ENCODE data around the gene PRKAR2B. TPM values are rescaled to one million over a fixed set of nuclear protein-coding genes. Genes with fewer than 3 reads are reported as not detected.

The PRKAR2B gene
- total RNA-seq, 1 experiment from 2014 or later = 15.1 TPM

DNA sequence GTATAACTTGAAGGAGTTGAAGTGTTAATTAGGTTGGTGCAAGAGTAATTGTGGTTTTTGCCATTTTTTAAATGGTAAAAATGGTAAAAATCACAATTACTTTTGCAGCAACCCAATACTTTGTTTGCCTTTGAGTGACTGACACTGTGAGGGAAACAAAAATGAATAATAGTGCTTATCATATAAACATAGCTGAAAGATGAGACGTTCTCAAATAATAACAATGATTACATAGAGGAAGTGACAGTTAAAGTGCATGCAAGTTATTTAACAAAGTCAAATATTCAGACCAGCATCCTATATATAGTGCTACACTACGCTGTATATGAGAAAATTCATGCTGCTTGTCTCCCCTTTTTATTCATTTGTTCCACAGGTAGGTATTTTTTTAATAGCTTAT is 119.6 kb downstream of the PRKAR2B start:
- CTCF ChIA-PET = no interaction called here

DNA sequence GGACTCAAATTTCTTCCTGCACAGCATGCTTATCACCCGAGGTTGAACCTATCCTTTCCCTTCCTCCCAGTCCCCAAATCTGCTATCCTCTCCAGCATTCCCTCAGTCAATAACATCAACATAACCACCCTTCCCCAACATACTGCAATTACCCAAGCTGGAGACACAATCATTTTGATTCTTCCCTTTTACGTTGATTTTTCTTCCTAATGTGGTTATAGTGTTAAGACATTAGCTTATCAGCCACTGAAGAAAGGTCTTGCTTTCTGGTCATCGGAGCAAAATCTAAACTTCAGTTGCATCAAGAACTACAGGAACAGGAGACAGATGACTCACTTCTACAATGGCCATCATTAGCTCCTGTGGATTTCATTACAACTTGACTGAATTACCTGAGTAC is 120.8 kb downstream of the PRKAR2B start:
- H3K36me3 ChIP-seq (ENCODE audit: control insufficient read depth in 1 of 2, insufficient read depth in 2 of 2, low read length in 2 of 2) = no peaks in the 10 kb centered on the region
- RAD21 ChIA-PET (ENCODE audit: low non-redundant PET in 1 of 2, low total read pairs in 2 of 2, uncharacterized antibody in 2 of 2, unreplicated experiment in 2 of 2) = no interaction called here
- H3K79me2 ChIP-seq (ENCODE audit: insufficient read depth, low read length) = peaks cover 6% of the 10 kb centered on the region; the same call in 1 of the 2 replicates
- H4K20me1 ChIP-seq (ENCODE audit: insufficient read depth) = no peaks in the 10 kb centered on the region
- no peak overlapping the region for H2AFZ ChIP-seq (ENCODE audit: low read depth, low read length, poor library complexity, severe bottlenecking)
- intact Hi-C loops (cut with micrococcal nuclease) = loop anchor here (5.0 kb wide), 1 partner anchor 503 kb away; the partner anchor contains the start of gene CCDC71L
- no peak overlapping the region for H3K4me2 ChIP-seq (ENCODE audit: low read length)
- POLR2A ChIA-PET = no interaction called here
- H3K27me3 ChIP-seq (ENCODE audit: insufficient read depth, low read length) = no peaks in the 10 kb centered on the region
- BruUV-seq (replicated peaks) = no TSS peak
- H3K9ac ChIP-seq (ENCODE audit: low read length) = no peak overlapping the region
- no peaks in the 10 kb centered on the region for H3K9me3 ChIP-seq (ENCODE audit: control insufficient read depth in 1 of 2, insufficient read depth in 1 of 2, low read depth in 1 of 2, low read length in 2 of 2)
- CTCF ChIA-PET = interaction anchor here (3.1 kb wide), 1 partner anchor 18 kb away, joined by 9 read pairs; no protein-coding TSS in a partner anchor
- DNase-seq (ENCODE audit: low read depth, low spot score) (no peak), ATAC-seq (no peak)
- H3K9me2 ChIP-seq (ENCODE audit: insufficient read depth) = no peaks in the 10 kb centered on the region
- no peak overlapping the region for H3K4me3 ChIP-seq (replicated peaks in 1 of 2; ENCODE audit: low read depth in 1 of 2, low read length in 2 of 2)
- H3K4me1 ChIP-seq (ENCODE audit: control insufficient read depth in 1 of 2, insufficient read depth in 2 of 2, low read length in 2 of 2) = peaks cover 1 to 14% of the 10 kb centered on the region in 2 experiments; a peak in 3 of 4 replicates
- no peak overlapping the region for H3K27ac ChIP-seq (ENCODE audit: low read depth, low read length)
- TF ChIP-seq, protein P1, sequence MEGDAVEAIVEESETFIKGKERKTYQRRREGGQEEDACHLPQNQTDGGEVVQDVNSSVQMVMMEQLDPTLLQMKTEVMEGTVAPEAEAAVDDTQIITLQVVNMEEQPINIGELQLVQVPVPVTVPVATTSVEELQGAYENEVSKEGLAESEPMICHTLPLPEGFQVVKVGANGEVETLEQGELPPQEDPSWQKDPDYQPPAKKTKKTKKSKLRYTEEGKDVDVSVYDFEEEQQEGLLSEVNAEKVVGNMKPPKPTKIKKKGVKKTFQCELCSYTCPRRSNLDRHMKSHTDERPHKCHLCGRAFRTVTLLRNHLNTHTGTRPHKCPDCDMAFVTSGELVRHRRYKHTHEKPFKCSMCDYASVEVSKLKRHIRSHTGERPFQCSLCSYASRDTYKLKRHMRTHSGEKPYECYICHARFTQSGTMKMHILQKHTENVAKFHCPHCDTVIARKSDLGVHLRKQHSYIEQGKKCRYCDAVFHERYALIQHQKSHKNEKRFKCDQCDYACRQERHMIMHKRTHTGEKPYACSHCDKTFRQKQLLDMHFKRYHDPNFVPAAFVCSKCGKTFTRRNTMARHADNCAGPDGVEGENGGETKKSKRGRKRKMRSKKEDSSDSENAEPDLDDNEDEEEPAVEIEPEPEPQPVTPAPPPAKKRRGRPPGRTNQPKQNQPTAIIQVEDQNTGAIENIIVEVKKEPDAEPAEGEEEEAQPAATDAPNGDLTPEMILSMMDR (IDR thresholded peaks at IDR 0.05 in 2 of 3, conservative IDR thresholded peaks at IDR 0.05 in 1 of 3; ENCODE audit: borderline replicate concordance in 1 of 3, insufficient read depth in 1 of 3, low read depth in 2 of 3, low read length in 2 of 3) = no peak
- TF ChIP-seq ZFX (IDR thresholded peaks at IDR 0.05) (no peak), ZNF274 (IDR thresholded peaks at IDR 0.05; ENCODE audit: low read depth, low read length) (no peak), EZH2phosphoT487 (IDR thresholded peaks at IDR 0.05; ENCODE audit: borderline replicate concordance) (no peak), SP1 (IDR thresholded peaks at IDR 0.05; ENCODE audit: low read depth) (no peak), JUND (IDR thresholded peaks at IDR 0.05) (no peak), CEBPB (IDR thresholded peaks at IDR 0.05; ENCODE audit: low read depth) (no peak), EGR1 (IDR thresholded peaks at IDR 0.05; ENCODE audit: low read depth) (no peak)
- TF ChIP-seq, protein P2, sequence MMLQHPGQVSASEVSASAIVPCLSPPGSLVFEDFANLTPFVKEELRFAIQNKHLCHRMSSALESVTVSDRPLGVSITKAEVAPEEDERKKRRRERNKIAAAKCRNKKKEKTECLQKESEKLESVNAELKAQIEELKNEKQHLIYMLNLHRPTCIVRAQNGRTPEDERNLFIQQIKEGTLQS (IDR thresholded peaks at IDR 0.05) = no peak
- TF ChIP-seq, protein P3, sequence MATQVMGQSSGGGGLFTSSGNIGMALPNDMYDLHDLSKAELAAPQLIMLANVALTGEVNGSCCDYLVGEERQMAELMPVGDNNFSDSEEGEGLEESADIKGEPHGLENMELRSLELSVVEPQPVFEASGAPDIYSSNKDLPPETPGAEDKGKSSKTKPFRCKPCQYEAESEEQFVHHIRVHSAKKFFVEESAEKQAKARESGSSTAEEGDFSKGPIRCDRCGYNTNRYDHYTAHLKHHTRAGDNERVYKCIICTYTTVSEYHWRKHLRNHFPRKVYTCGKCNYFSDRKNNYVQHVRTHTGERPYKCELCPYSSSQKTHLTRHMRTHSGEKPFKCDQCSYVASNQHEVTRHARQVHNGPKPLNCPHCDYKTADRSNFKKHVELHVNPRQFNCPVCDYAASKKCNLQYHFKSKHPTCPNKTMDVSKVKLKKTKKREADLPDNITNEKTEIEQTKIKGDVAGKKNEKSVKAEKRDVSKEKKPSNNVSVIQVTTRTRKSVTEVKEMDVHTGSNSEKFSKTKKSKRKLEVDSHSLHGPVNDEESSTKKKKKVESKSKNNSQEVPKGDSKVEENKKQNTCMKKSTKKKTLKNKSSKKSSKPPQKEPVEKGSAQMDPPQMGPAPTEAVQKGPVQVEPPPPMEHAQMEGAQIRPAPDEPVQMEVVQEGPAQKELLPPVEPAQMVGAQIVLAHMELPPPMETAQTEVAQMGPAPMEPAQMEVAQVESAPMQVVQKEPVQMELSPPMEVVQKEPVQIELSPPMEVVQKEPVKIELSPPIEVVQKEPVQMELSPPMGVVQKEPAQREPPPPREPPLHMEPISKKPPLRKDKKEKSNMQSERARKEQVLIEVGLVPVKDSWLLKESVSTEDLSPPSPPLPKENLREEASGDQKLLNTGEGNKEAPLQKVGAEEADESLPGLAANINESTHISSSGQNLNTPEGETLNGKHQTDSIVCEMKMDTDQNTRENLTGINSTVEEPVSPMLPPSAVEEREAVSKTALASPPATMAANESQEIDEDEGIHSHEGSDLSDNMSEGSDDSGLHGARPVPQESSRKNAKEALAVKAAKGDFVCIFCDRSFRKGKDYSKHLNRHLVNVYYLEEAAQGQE (IDR thresholded peaks at IDR 0.05; ENCODE audit: low read depth) = no peak
- TF ChIP-seq, protein P4, sequence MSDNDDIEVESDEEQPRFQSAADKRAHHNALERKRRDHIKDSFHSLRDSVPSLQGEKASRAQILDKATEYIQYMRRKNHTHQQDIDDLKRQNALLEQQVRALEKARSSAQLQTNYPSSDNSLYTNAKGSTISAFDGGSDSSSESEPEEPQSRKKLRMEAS (IDR thresholded peaks at IDR 0.05) = no peak

More for the DNA sequence above, 119.6 kb downstream of the PRKAR2B start:
- Histone ChIP-seq H3K9me3 (ENCODE audit: control insufficient read depth in 1 of 2, insufficient read depth in 1 of 2, low read depth in 1 of 2, low read length in 2 of 2) (no peaks in the 10 kb centered on the region), H3K4me1 (ENCODE audit: control insufficient read depth in 1 of 2, insufficient read depth in 2 of 2, low read length in 2 of 2) (peaks cover 0 to 11% of the 10 kb centered on the region in 2 experiments; a peak in 3 of 4 replicates), H3K4me2 (ENCODE audit: low read length) (no peak overlapping the region), H3K79me2 (ENCODE audit: insufficient read depth, low read length) (no peaks in the 10 kb centered on the region), H4K20me1 (ENCODE audit: insufficient read depth) (no peaks in the 10 kb centered on the region), H3K9me2 (ENCODE audit: insufficient read depth) (no peaks in the 10 kb centered on the region), H3K27me3 (ENCODE audit: insufficient read depth, low read length) (no peaks in the 10 kb centered on the region), H2AFZ (ENCODE audit: low read depth, low read length, poor library complexity, severe bottlenecking) (no peak overlapping the region), H3K4me3 (replicated peaks in 1 of 2; ENCODE audit: low read depth in 1 of 2, low read length in 2 of 2) (no peak overlapping the region), H3K36me3 (ENCODE audit: control insufficient read depth in 1 of 2, insufficient read depth in 2 of 2, low read length in 2 of 2) (no peaks in the 10 kb centered on the region), H3K27ac (ENCODE audit: low read depth, low read length) (no peak overlapping the region), H3K9ac (ENCODE audit: low read length) (no peak overlapping the region)
- ATAC-seq (no peak), DNase-seq (ENCODE audit: low read depth, low spot score) (no peak)
- ChIA-PET RAD21 (ENCODE audit: low non-redundant PET in 1 of 2, low total read pairs in 2 of 2, uncharacterized antibody in 2 of 2, unreplicated experiment in 2 of 2) (no interaction called here), POLR2A (no interaction called here)
- TF ChIP-seq ELF1 (IDR thresholded peaks at IDR 0.05; ENCODE audit: borderline replicate concordance, low read depth) (no peak), POLR2AphosphoS5 (IDR thresholded peaks at IDR 0.05; ENCODE audit: low read depth, low read length) (no peak), POLR2A (IDR thresholded peaks at IDR 0.05; ENCODE audit: borderline replicate concordance, extremely low read depth, insufficient read depth, insufficient read length) (no peak), SRF (IDR thresholded peaks at IDR 0.05; ENCODE audit: low read depth) (no peak), ZNF274 (IDR thresholded peaks at IDR 0.05; ENCODE audit: low read depth, low read length) (no peak), CBX3 (IDR thresholded peaks at IDR 0.05; ENCODE audit: low read depth) (no peak)
- TF ChIP-seq, protein P2 (IDR thresholded peaks at IDR 0.05) = no peak
- TF ChIP-seq, protein P4 (IDR thresholded peaks at IDR 0.05) = no peak
- intact Hi-C loops (cut with micrococcal nuclease) = no loop called here
- BruUV-seq (replicated peaks) = no TSS peak
